Activated B cell treated with CpG ODN at 0.5 μM for 24 hours (primary cell): ENCODE data around the gene DEDD. TPM values are rescaled to one million over a fixed set of nuclear protein-coding genes. Genes with fewer than 3 reads are reported as not detected.

ENCODE experiments used
- ATAC-seq: fragments of 200-7000 bp; cut with Tn5 transposase; one replicate; pipeline ENCODE4 v1.10.0; 2021; ENCODE audit warnings: low read depth, mild to moderate bottlenecking, moderate library complexity
- CTCF ChIA-PET: fragments of 350-600 bp; sonication (Branson Sonifier 250); formaldehyde crosslinking; loops from one replicate; lab custom pipeline; 2021; ENCODE audit warnings: antibody characterized with exemption; lab: Charles Lee
- POLR2A ChIA-PET: fragments of 350-600 bp; sonication (Branson Sonifier 250); formaldehyde crosslinking; loops from one replicate; lab custom pipeline; 2021; ENCODE audit warnings: antibody characterized with exemption; lab: Charles Lee
- DNase-seq: peaks from one replicate; pipeline ENCODE4 v3.0.0; 2022
- H3K27ac Mint-ChIP-seq: one replicate; pipeline ENCODE4 v1.8.0; 2020; ENCODE audit warnings: mixed read lengths
- H3K27me3 Mint-ChIP-seq: one replicate; pipeline ENCODE4 v1.8.0; 2021; ENCODE audit warnings: mixed read lengths
- H3K36me3 Mint-ChIP-seq: one replicate; pipeline ENCODE4 v1.8.0; 2021; ENCODE audit warnings: low read depth, mixed read lengths
- H3K4me1 Mint-ChIP-seq: one replicate; pipeline ENCODE4 v1.8.0; 2021; ENCODE audit warnings: mixed read lengths
- H3K4me3 Mint-ChIP-seq: one replicate; pipeline ENCODE4 v1.8.0; 2020; ENCODE audit warnings: mild to moderate bottlenecking, mixed read lengths
- H3K9me3 Mint-ChIP-seq: one replicate; pipeline ENCODE4 v1.8.0; 2020; ENCODE audit warnings: mixed read lengths
- intact Hi-C: fragments of 100-400 bp; cut with micrococcal nuclease; formaldehyde crosslinking; loops from one replicate; pipeline ENCODE4 v1.15.1; 2024
- total RNA-seq: library from RNA; stranded (reverse); gene quantifications from 2 replicates; pipeline ENCODE4 v1.2.3, GENCODE V29; 2022
- TF ChIP-seq, protein P1 (sequence below): fragments of 200-600 bp; IDR thresholded peaks from one replicate; pipeline ENCODE4 v1.8.0; 2022; ENCODE audit warnings: antibody characterized with exemption, mild to moderate bottlenecking

The DEDD gene
- total RNA-seq, 1 donor from 2014 or later, result 40.5 TPM

DNA sequence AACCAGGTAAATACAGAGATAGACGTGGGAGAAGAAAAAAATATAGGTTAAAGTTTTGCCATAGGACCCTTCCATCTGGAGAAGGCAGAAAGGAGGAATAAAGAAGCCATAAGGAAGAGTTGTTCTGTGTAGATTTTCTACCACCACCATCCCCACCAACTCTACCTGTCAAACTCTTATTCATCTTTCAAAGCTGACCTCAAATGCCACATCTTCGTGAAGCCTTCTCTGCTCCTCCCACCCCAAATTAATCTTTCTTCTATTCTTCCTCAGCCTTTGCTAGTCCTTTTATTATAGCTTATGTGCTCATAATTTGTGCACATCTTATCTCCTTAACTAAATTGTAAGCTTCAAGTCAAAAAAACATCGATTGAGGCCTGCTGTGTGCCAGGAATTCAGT, 41.9 kb downstream of the DEDD start:
- ChIA-PET CTCF (no interaction called here), POLR2A (no interaction called here)
- H3K27ac Mint-ChIP-seq, result no peak overlapping the region
- peaks cover 2% of the 10 kb centered on the region for H3K27me3 Mint-ChIP-seq
- TF ChIP-seq, protein P1, sequence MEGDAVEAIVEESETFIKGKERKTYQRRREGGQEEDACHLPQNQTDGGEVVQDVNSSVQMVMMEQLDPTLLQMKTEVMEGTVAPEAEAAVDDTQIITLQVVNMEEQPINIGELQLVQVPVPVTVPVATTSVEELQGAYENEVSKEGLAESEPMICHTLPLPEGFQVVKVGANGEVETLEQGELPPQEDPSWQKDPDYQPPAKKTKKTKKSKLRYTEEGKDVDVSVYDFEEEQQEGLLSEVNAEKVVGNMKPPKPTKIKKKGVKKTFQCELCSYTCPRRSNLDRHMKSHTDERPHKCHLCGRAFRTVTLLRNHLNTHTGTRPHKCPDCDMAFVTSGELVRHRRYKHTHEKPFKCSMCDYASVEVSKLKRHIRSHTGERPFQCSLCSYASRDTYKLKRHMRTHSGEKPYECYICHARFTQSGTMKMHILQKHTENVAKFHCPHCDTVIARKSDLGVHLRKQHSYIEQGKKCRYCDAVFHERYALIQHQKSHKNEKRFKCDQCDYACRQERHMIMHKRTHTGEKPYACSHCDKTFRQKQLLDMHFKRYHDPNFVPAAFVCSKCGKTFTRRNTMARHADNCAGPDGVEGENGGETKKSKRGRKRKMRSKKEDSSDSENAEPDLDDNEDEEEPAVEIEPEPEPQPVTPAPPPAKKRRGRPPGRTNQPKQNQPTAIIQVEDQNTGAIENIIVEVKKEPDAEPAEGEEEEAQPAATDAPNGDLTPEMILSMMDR, result no peak
- no peaks in the 10 kb centered on the region for H3K9me3 Mint-ChIP-seq
- intact Hi-C loops, result loop anchor here (2.0 kb wide), 1 partner anchor 14 kb away; no protein-coding TSS in a partner anchor
- ATAC-seq, result no peak
- peaks cover 4% of the 10 kb centered on the region for H3K4me1 Mint-ChIP-seq
- no peak overlapping the region for H3K4me3 Mint-ChIP-seq
- no peaks in the 10 kb centered on the region for H3K36me3 Mint-ChIP-seq
- no peak for DNase-seq

DNA sequence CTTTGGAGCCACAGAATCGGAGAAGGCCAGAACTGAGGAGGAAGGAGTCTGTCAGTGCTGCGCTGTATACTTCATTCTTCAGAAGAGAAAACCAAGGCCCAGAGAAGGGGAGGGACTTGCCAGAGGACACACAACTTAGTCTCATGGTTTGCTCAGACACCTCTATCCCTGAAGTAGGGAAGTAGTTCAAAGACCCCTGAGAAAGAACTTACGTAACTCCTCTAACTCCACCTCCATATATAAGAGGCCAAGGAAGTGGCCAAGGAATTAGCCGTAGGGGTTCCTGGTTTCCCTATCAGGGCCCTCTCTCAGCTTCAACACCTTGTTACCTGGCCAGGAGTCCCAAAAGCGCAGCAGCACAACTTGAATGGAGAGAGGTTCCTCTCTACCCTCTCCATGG, 42.5 kb downstream of the DEDD start:
- POLR2A ChIA-PET, result no interaction called here
- no peaks in the 10 kb centered on the region for H3K9me3 Mint-ChIP-seq
- CTCF ChIA-PET, result interaction anchor here (1.1 kb wide), 1 partner anchor 292 kb away, joined by 3 read pairs; no protein-coding TSS in a partner anchor
- no peak overlapping the region for H3K27ac Mint-ChIP-seq
- intact Hi-C loops, result loop anchor here (2.0 kb wide), 1 partner anchor 13 kb away; no protein-coding TSS in a partner anchor
- peaks cover 2% of the 10 kb centered on the region for H3K27me3 Mint-ChIP-seq
- no peaks in the 10 kb centered on the region for H3K36me3 Mint-ChIP-seq
- peaks cover 1% of the 10 kb centered on the region for H3K4me1 Mint-ChIP-seq
- no peak for ATAC-seq
- TF ChIP-seq, protein P1, result no peak
- no peak overlapping the region for H3K4me3 Mint-ChIP-seq
- no peak for DNase-seq

DNA sequence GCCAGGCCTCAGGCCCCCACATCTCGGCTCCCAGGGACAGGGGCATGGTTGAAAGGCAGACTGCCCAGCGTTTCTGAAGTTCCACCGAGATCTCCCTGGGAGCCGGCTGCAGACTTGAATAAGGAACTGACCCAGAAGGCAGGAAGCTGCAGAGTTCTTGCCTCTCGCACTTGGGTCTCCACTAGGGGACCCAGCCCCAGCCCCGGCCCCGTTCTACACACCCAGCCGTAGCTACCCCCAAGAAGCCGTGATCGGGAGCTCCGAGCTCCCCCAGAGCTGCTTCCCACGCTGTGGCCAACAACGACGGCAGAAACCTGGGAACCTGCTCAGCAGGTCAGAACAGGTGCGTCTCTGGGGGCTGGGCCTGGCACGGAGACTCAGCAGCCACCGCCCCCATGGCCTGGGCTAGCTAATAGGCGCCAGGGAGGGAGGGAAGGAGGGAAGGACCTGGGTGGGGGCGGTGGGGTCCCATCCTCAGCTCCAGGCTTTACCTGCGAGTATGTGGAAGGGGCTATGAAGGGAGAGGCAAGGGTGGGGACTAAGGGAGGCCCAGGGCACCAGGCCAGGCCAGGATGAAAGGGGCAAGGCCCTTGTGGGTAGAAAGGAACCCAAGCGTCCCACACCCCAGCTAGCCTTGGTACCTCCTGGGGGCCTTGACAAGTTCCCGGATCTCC, 43.1 kb downstream of the DEDD start, which contains the start of gene NECTIN4:
NECTIN4 (minus strand) TSS at position 308 of the 674 bp plus-strand sequence; CDS start at position 46, 262 bp downstream.
- ATAC-seq (no peak), DNase-seq (no peak)
- peaks cover 2% of the 10 kb centered on the region for H3K27me3 Mint-ChIP-seq
- H3K4me1 Mint-ChIP-seq, result peaks cover 1% of the 10 kb centered on the region
- H3K27ac Mint-ChIP-seq, result no peak within 1 kb of the TSS
- no peak within 1 kb of the TSS for H3K4me3 Mint-ChIP-seq
- POLR2A ChIA-PET, result interaction anchor here (0.5 kb wide), 1 partner anchor 300 kb away, joined by 5 read pairs; no protein-coding TSS in a partner anchor
- no peaks in the 10 kb centered on the region for H3K36me3 Mint-ChIP-seq
- TF ChIP-seq, protein P1, result no peak
- H3K9me3 Mint-ChIP-seq, result no peaks in the 10 kb centered on the region
- CTCF ChIA-PET, result interaction anchor here (1.1 kb wide), 1 partner anchor 292 kb away, joined by 3 read pairs; no protein-coding TSS in a partner anchor
- intact Hi-C loops, result no loop called here

DNA sequence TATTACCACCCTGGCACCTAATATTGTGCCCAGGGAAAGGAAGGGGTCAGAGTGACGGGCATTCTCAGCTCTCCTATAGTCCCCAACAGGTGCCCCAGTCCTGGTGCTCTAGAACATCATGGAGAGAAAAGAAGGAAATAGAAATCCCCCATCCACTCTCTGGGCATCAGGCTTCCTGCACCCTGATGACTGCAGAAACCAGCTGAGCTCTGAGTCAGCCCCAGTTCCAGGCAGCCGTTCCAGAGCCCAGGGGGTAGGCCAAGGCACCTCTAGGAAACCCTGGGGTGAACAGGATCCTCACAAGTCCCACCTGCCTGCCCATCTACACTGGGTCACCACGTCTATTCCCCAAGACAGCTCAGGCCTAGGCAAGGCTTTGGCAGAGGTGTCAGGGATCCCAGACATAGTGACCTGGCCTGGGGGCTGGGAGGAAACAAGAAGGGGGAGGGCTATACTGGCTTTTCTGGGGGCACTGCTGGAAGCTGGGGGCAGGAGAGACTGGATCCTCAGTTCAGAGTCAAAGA, 43.8 kb downstream of the DEDD start:
- Mint-ChIP-seq H3K27ac (no peak overlapping the region), H3K27me3 (peaks cover 2% of the 10 kb centered on the region), H3K4me1 (no peaks in the 10 kb centered on the region), H3K9me3 (no peaks in the 10 kb centered on the region), H3K4me3 (no peak overlapping the region), H3K36me3 (no peaks in the 10 kb centered on the region)
- no peak for DNase-seq
- ATAC-seq, result no peak
- CTCF ChIA-PET, result no interaction called here
- POLR2A ChIA-PET, result no interaction called here
- intact Hi-C loops, result no loop called here
- TF ChIP-seq, protein P1, result no peak

DNA sequence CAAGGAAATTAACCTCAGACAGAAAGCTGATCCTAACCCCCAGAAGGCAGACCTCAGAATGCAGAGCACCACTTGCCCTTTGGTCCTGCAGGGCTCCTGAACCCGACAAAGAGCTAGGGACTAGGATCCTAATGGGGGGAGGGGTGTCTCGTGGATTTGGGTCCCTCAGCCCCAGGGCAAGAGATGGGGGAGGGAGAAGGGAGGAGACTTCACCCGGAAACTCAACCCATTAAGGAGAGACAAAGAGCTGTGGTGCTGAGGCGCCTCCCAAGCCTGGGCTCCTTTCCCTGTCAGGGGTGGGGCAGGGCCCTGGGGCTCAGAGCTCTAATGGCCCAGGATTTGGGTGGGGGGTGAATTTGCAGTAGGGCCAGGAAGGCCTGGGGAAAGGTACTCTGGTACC, 46.0 kb downstream of the DEDD start:
- no peak overlapping the region for H3K4me3 Mint-ChIP-seq
- POLR2A ChIA-PET, result interaction anchor here (1.0 kb wide), 1 partner anchor 11 kb away, joined by 3 read pairs; the partner anchor contains the start of gene KLHDC9
- CTCF ChIA-PET, result no interaction called here
- peaks cover 2% of the 10 kb centered on the region for H3K27me3 Mint-ChIP-seq
- H3K9me3 Mint-ChIP-seq, result no peaks in the 10 kb centered on the region
- TF ChIP-seq, protein P1, result no peak
- ATAC-seq (no peak), DNase-seq (no peak)
- H3K4me1 Mint-ChIP-seq, result no peaks in the 10 kb centered on the region
- H3K27ac Mint-ChIP-seq, result no peak overlapping the region
- H3K36me3 Mint-ChIP-seq, result no peaks in the 10 kb centered on the region
- intact Hi-C loops, result no loop called here
